HEK293T (cell line): ENCODE results near the gene MT1F.

ENCODE experiments used
- CTCF ChIA-PET: fragments of 350-600 bp; formaldehyde crosslinking; extraction: SDS; loops from one replicate; lab custom pipeline; 2021; ENCODE audit warnings: antibody characterized with exemption, inconsistent platforms; lab: Yijun Ruan, JAX
- POLR2A ChIA-PET: fragments of 350-600 bp; formaldehyde crosslinking; extraction: SDS; loops from one replicate; lab custom pipeline; 2020; ENCODE audit warnings: antibody characterized with exemption, inconsistent platforms; lab: Yijun Ruan, JAX
- DNase-seq: peaks from one replicate; pipeline ENCODE4 v3.0.0; 2012; ENCODE audit warnings: mixed read lengths; ENCODE audit errors: extremely low spot score
- ARNT ChIP-seq: fragments of 450-650 bp; IDR thresholded peaks from 2 replicates; pipeline ENCODE4 v1.6.1; 2017; ENCODE audit warnings: mild to moderate bottlenecking
- BHLHE40 ChIP-seq: fragments of 450-650 bp; IDR thresholded peaks from 2 replicates; pipeline ENCODE4 v1.6.1; 2016; ENCODE audit warnings: mild to moderate bottlenecking, moderate library complexity, borderline replicate concordance
- CTBP1 ChIP-seq: fragments of 450-650 bp; IDR thresholded peaks from 2 replicates; pipeline ENCODE4 v1.6.1; 2016; ENCODE audit warnings: borderline replicate concordance
- ELF4 ChIP-seq: fragments of 450-650 bp; IDR thresholded peaks from 2 replicates; pipeline ENCODE4 v1.6.1; 2017; ENCODE audit warnings: antibody characterized with exemption
- FOXA1 ChIP-seq: fragments of 450-650 bp; IDR thresholded peaks from 2 replicates; pipeline ENCODE4 v1.6.1; 2016; ENCODE audit warnings: mild to moderate bottlenecking
- FOXK2 ChIP-seq: fragments of 450-650 bp; IDR thresholded peaks from 2 replicates; pipeline ENCODE4 v1.6.1; 2016; ENCODE audit warnings: mild to moderate bottlenecking
- FOXM1 ChIP-seq: fragments of 450-650 bp; IDR thresholded peaks from 2 replicates; pipeline ENCODE4 v1.6.1; 2017; ENCODE audit warnings: mild to moderate bottlenecking, borderline replicate concordance
- HDGF ChIP-seq: fragments of 450-650 bp; IDR thresholded peaks from 2 replicates; pipeline ENCODE4 v1.6.1; 2017; ENCODE audit warnings: antibody characterized with exemption, borderline replicate concordance
- L3MBTL2 ChIP-seq: fragments of 450-650 bp; conservative IDR thresholded peaks from 2 replicates; pipeline ENCODE4 v1.6.1; 2016; ENCODE audit warnings: mild to moderate bottlenecking
- LEF1 ChIP-seq: fragments of 450-650 bp; IDR thresholded peaks from 2 replicates; pipeline ENCODE4 v1.6.1; 2017; ENCODE audit warnings: mild to moderate bottlenecking, borderline replicate concordance
- NFRKB ChIP-seq: fragments of 450-650 bp; IDR thresholded peaks from 2 replicates; pipeline ENCODE4 v1.6.1; 2016; ENCODE audit warnings: mild to moderate bottlenecking, moderate library complexity
- PKNOX1 ChIP-seq: fragments of 450-650 bp; IDR thresholded peaks from 2 replicates; pipeline ENCODE4 v1.6.1; 2016
- SP1 ChIP-seq: fragments of 450-650 bp; IDR thresholded peaks from 2 replicates; pipeline ENCODE4 v1.6.1; 2017
- SUZ12 ChIP-seq: fragments of 450-650 bp; IDR thresholded peaks from 2 replicates; pipeline ENCODE4 v1.6.1; 2016; ENCODE audit warnings: mild to moderate bottlenecking
- TARDBP ChIP-seq: fragments of 450-650 bp; IDR thresholded peaks from 2 replicates; pipeline ENCODE4 v1.6.1; 2016
- ZNF384 ChIP-seq: fragments of 450-650 bp; IDR thresholded peaks from 2 replicates; pipeline ENCODE4 v1.6.1; 2016

Gene MT1F

DNA sequence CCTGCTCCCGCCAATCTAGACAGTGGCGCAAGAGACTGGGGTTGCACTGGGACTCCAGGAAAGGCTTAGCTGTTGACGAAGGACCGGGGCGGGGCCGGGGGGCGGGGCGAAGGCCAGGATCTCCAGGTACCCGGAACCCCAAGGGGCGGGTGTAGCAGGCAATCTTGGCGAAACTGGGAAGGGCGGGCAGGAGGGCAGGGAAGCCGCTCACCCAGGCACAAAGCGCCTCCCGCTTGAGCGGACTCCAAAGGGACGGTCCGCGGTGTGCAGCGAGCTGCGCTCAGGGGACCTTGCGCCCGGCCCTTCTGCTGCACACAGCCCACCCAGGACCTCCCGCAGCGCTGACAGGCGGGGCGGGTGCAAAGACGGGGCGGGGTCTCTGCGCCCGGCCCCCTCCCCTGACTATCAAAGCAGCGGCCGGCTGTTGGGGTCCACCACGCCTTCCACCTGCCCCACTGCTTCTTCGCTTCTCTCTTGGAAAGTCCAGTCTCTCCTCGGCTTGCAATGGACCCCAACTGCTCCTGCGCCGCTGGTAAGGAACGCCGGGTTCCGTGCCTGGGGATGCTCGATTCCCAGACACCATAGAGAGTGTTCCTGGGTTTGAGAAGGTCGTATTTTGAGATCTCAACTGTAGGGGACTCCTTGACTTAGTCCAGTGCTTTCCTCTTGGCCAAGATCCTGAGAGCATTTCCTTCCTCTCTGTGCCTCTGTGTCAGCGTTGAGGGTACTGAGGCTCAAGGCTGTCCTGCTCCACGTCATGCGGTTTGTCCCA is at the start of gene MT1F:
TSS of gene MT1F (plus strand) at position 405 of the 772 bp plus-strand sequence. CDS start at position 505, 100 bp downstream.
- ChIA-PET CTCF (no interaction called here), POLR2A (interaction anchor here (1.3 kb wide), 1 partner anchor 50 kb away, joined by 3 read pairs; the partner anchor contains the start of gene MT2A)
- no peak for TF ChIP-seq FOXA1
- TF ChIP-seq ZNF384, result no peak
- no peak for TF ChIP-seq L3MBTL2
- no peak for TF ChIP-seq LEF1
- peak; percentile 57 for DNase-seq

DNA sequence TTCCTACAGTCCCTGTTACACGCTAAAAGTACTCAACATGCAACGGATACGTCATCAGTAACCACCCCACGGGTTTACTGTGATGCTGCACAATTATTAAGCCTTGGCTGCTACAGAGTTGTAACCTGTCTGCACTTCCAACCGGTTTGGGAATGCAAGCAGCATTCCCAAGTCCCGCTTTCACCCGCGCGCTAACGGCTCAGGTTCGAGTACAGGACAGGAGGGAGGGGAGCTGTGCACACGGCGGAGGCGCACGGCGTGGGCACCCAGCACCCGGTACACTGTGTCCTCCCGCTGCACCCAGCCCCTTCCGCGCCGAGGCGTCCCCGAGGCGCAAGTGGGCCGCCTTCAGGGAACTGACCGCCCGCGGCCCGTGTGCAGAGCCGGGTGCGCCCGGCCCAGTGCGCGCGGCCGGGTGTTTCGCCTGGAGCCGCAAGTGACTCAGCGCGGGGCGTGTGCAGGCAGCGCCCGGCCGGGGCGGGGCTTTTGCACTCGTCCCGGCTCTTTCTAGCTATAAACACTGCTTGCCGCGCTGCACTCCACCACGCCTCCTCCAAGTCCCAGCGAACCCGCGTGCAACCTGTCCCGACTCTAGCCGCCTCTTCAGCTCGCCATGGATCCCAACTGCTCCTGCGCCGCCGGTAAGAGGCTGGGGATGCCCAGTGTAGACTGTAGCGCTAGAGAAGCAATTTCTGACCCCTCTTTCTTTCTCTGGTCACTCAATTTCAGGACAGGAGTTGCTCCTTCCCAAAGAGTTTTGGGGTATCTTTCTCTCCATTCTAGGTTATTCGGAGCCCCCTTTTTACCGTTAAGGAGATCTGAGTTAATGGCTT is 49.5 kb upstream of the MT1F start, which contains the start of gene MT2A:
TSS of gene MT2A (plus strand) at position 542 of the 833 bp plus-strand sequence. CDS start at position 614, 72 bp downstream.
- ChIA-PET POLR2A (interaction anchor here (0.6 to 1.0 kb wide), 9 partner anchors 10 to 418 kb away, joined by 3 to 8 read pairs (median 3); partner anchors contain the start of genes MT1F and MT1X), CTCF (interaction anchor here (0.6 kb wide), 1 partner anchor 73 kb away, joined by 4 read pairs; no protein-coding TSS in a partner anchor)
- peak; percentile 91 for DNase-seq
- TF ChIP-seq SP1, result no peak
- peak; percentile 60; the same call in 1 of the 2 replicates for TF ChIP-seq L3MBTL2

DNA sequence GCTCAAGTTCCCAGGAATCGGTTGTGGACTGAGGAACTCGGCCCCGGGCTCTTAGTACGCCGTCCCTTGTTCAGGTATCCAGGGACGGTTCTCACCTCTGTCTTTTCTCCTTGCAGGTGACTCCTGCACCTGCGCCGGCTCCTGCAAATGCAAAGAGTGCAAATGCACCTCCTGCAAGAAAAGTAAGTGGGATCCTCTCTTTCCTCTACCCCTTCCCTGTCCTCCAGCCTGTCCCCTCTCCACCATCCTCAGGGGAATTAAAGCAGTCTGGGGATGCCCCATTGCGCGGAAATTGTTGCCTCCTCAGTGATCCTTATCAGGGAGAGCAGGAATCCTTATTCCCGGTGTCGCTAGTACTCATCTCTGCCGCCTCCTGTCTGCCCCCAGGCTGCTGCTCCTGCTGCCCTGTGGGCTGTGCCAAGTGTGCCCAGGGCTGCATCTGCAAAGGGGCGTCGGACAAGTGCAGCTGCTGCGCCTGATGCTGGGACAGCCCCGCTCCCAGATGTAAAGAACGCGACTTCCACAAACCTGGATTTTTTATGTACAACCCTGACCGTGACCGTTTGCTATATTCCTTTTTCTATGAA is 48.8 kb upstream of the MT1F start:
- ChIA-PET POLR2A (interaction anchor here (1.0 kb wide), 5 partner anchors 9 to 93 kb away, joined by 3 to 8 read pairs (median 6); no protein-coding TSS in a partner anchor), CTCF (interaction anchor here (0.7 to 1.9 kb wide), 2 partner anchors 93 to 147 kb away, joined by 4 to 5 read pairs; no protein-coding TSS in a partner anchor)
- DNase-seq, result no peak
- no peak for TF ChIP-seq SP1
- no peak for TF ChIP-seq FOXM1
- TF ChIP-seq CTBP1, result no peak
- no peak for TF ChIP-seq SUZ12
- no peak for TF ChIP-seq LEF1
- TF ChIP-seq FOXA1, result no peak
- TF ChIP-seq ARNT, result no peak
- TF ChIP-seq HDGF, result no peak
- no peak for TF ChIP-seq ZNF384
- no peak for TF ChIP-seq NFRKB

DNA sequence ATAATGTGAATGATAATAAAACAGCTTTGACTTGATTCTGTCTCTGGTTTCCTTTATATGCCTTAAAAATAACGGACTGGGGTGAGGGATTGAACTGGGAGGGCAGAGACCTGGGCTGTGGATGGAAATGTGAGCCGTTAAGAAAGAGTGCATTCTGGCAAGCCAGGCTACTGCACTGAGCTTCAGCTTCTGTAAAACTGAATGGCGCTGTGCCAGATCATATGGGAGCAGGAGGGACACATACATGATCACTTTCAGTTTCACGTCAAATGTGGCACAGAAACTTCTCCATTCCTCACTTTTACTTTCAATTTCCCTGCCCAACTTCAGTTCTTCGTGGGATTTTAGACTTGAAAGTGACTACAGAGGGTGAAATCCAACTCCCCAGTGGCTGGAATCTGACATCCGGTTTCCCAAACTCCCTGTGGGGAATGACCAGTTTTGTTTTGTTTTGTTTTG is 48.3 kb upstream of the MT1F start:
- CTCF ChIA-PET, result interaction anchor here (0.7 to 1.9 kb wide), 2 partner anchors 92 to 148 kb away, joined by 4 to 5 read pairs; no protein-coding TSS in a partner anchor
- no peak for TF ChIP-seq FOXK2
- TF ChIP-seq ARNT, result no peak
- TF ChIP-seq FOXM1, result no peak
- no peak for TF ChIP-seq CTBP1
- TF ChIP-seq LEF1, result no peak
- no peak for TF ChIP-seq L3MBTL2
- TF ChIP-seq FOXA1, result no peak
- TF ChIP-seq BHLHE40, result no peak
- TF ChIP-seq ZNF384, result no peak
- no peak for TF ChIP-seq NFRKB
- TF ChIP-seq SUZ12, result no peak
- DNase-seq, result peak; percentile 50
- POLR2A ChIA-PET, result no interaction called here

DNA sequence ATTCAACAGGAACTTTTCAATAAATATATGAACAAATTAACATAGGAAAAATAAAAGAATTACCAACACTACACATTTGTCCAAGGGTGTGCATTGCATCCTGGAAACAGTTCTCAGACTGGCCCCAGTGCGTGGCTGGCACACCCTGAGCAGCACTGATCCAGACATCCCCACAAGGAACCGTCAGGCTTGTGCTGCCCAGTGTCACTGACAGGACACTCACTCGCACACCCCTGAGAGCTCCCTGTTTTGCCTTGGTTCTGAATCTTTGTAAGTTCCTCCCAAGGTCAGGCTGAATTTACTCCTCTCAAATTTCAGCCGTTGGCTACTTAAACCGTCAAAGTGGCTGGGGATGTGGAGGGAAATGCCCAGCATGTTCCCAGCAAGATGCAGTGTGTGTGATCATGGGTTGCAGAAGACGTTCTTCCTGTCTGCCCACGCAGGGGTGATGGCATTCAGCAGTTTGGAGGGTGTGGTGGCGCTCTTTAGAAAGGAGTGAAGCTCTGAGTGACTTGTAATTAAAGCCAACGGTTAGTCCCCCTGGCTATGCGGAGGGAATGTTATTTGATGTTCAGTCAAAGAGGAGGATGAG is 47.6 kb upstream of the MT1F start:
- DNase-seq, result no peak
- CTCF ChIA-PET, result interaction anchor here (0.7 to 1.9 kb wide), 2 partner anchors 92 to 149 kb away, joined by 4 to 5 read pairs; no protein-coding TSS in a partner anchor
- TF ChIP-seq FOXK2 (no peak), SP1 (no peak), HDGF (no peak), SUZ12 (no peak), PKNOX1 (no peak), LEF1 (no peak), L3MBTL2 (no peak; the same call in 1 of the 2 replicates), ELF4 (no peak), NFRKB (no peak), ARNT (no peak), TARDBP (no peak), CTBP1 (no peak)
- POLR2A ChIA-PET, result no interaction called here

- CTCF ChIA-PET, result interaction anchor here (1.9 kb wide), 1 partner anchor 91 kb away, joined by 5 read pairs; no protein-coding TSS in a partner anchor
Measured at GRCh38 chr16:56610609-56611111, 47.1 kb upstream of the MT1F start.

More at GRCh38 chr16:56610609-56611111, 47.1 kb upstream of the MT1F start:
- POLR2A ChIA-PET, result no interaction called here
- no peak for DNase-seq
- TF ChIP-seq SUZ12 (no peak), HDGF (no peak), BHLHE40 (no peak), TARDBP (no peak), ELF4 (no peak), NFRKB (no peak), SP1 (no peak), FOXA1 (no peak), PKNOX1 (no peak), ARNT (no peak), FOXM1 (no peak), FOXK2 (no peak), CTBP1 (no peak)
